Natural killer cell (primary cell): ENCODE measurements around the gene CCIN. TPM values are rescaled to one million over a fixed set of nuclear protein-coding genes. Genes with fewer than 3 reads are reported as not detected.

ENCODE experiments used
- ATAC-seq, 3 donors: fragments of 150-1000 bp in 2 of 3; fragments of 200-7000 bp in 1 of 3; cut with Tn5 transposase; 1 replicate in 1 of 3; 2 replicates in 2 of 3; pipeline ENCODE4 v1.10.0; 2021; ENCODE audit warnings: mild to moderate bottlenecking in 2 of 3, moderate library complexity in 2 of 3
- DNase-seq, 2 donors: peaks; one replicate each; pipeline versions ENCODE4 v3.0.0 to v3.0.0-alpha.2; 2013 to 2021; ENCODE audit warnings: mixed read lengths in 1 of 2
- H3K27ac ChIP-seq: one replicate; pipeline ENCODE4 v1.5.1; 2013; ENCODE audit warnings: mild to moderate bottlenecking, low read length
- H3K27me3 ChIP-seq: one replicate; pipeline ENCODE4 v1.6.1; 2013; ENCODE audit warnings: low read length; ENCODE audit not compliant: control insufficient read depth, insufficient read depth
- H3K36me3 ChIP-seq: one replicate; pipeline ENCODE4 v1.6.1; 2013; ENCODE audit warnings: low read length; ENCODE audit not compliant: control insufficient read depth, insufficient read depth
- H3K4me1 ChIP-seq: one replicate; pipeline ENCODE4 v1.6.1; 2013; ENCODE audit warnings: low read length; ENCODE audit not compliant: control insufficient read depth, insufficient read depth
- H3K4me3 ChIP-seq: one replicate; pipeline ENCODE4 v1.5.1; 2013; ENCODE audit warnings: low read length
- H3K9me3 ChIP-seq: one replicate; pipeline ENCODE4 v1.6.1; 2013; ENCODE audit warnings: low read length; ENCODE audit not compliant: control insufficient read depth, insufficient read depth
- H3K27ac Mint-ChIP-seq, 2 donors: one replicate each; pipeline ENCODE4 v1.8.0; 2022; ENCODE audit warnings: mild to moderate bottlenecking in 2 of 2, mixed read lengths in 2 of 2, moderate library complexity in 1 of 2
- H3K27me3 Mint-ChIP-seq, 2 donors: one replicate each; pipeline ENCODE4 v1.8.0; 2022; ENCODE audit warnings: low read depth in 2 of 2, mixed read lengths in 2 of 2
- H3K36me3 Mint-ChIP-seq: one replicate; pipeline ENCODE4 v1.8.0; 2022; ENCODE audit warnings: mixed read lengths
- H3K4me1 Mint-ChIP-seq, 2 donors: one replicate each; pipeline ENCODE4 v1.8.0; 2022; ENCODE audit warnings: mixed read lengths in 2 of 2
- H3K4me3 Mint-ChIP-seq: one replicate; pipeline ENCODE4 v1.8.0; 2022; ENCODE audit warnings: mild to moderate bottlenecking, moderate library complexity, mixed read lengths
- H3K9me3 Mint-ChIP-seq, 2 donors: one replicate each; pipeline ENCODE4 v1.8.0; 2022; ENCODE audit warnings: mixed read lengths in 2 of 2
- CTCF ChIP-seq: fragments of 200-600 bp; IDR thresholded peaks from one replicate; pipeline ENCODE4 v1.8.0; 2022; ENCODE audit warnings: antibody characterized with exemption
- WGBS: methylation state at CpG from one replicate; pipeline ENCODE4 v1.1.7; 2013; ENCODE audit warnings: missing lambda C conversion rate; ENCODE audit not compliant: insufficient coverage; 5-methylcytosine and 5-hydroxymethylcytosine counted together
- intact Hi-C: fragments of 100-400 bp; cut with micrococcal nuclease; formaldehyde crosslinking; loops from one replicate; pipeline ENCODE4 v1.14.2; 2022
- total RNA-seq, 4 donors: library from RNA; stranded (reverse); fragments of 120-200 nt in 1 of 4; gene quantifications; one replicate each; pipeline versions ENCODE4 v1.2.3 to v1.2.4, GENCODE V29; 2013 to 2022

The CCIN gene
- total RNA-seq, 3 donors from 2014 or later (not counting 1 experiment from before 2014, with no cell fraction given) = 2.0 to 2.8 (median 2.0) TPM

- TF ChIP-seq CTCF = no peak
- H3K4me3 Mint-ChIP-seq = no peak overlapping the region
- intact Hi-C loops = no loop called here
- H3K27me3 ChIP-seq = no peaks in the 10 kb centered on the region
- peaks cover 6% of the 10 kb centered on the region for H3K4me1 ChIP-seq
- peak overlapping the region; percentile 30 to 62 for H3K27ac Mint-ChIP-seq
- no peaks in the 10 kb centered on the region for H3K9me3 ChIP-seq
- no peaks in the 10 kb centered on the region for H3K9me3 Mint-ChIP-seq
- ATAC-seq (no peak), DNase-seq (no peak)
- H3K36me3 ChIP-seq = peaks cover 63% of the 10 kb centered on the region
- H3K36me3 Mint-ChIP-seq = no peaks in the 10 kb centered on the region
- H3K27me3 Mint-ChIP-seq = no peaks in the 10 kb centered on the region
- no peak overlapping the region for H3K4me3 ChIP-seq
- H3K27ac ChIP-seq = no peak overlapping the region
- 75% methylated on average over 4 of the region's 4 CpGs for WGBS
- H3K4me1 Mint-ChIP-seq = peaks cover 52 to 61% of the 10 kb centered on the region in 2 donors
Measured at GRCh38 chr9:36213387-36213786, 44.2 kb downstream of the CCIN start.

- Mint-ChIP-seq H3K4me1 (peaks cover 52 to 61% of the 10 kb centered on the region in 2 donors), H3K4me3 (no peak overlapping the region), H3K27me3 (no peaks in the 10 kb centered on the region), H3K27ac (peak overlapping the region; percentile 30 to 62), H3K36me3 (no peaks in the 10 kb centered on the region), H3K9me3 (no peaks in the 10 kb centered on the region)
- Histone ChIP-seq H3K9me3 (no peaks in the 10 kb centered on the region), H3K4me1 (peaks cover 3% of the 10 kb centered on the region), H3K27ac (no peak overlapping the region), H3K27me3 (no peaks in the 10 kb centered on the region), H3K4me3 (no peak overlapping the region), H3K36me3 (peaks cover 60% of the 10 kb centered on the region)
- ATAC-seq (no peak), DNase-seq (no peak)
- no peak for TF ChIP-seq CTCF
- intact Hi-C loops = no loop called here
- 89% methylated on average over 4 of the region's 4 CpGs for WGBS
Measured at GRCh38 chr9:36213989-36214388, 44.8 kb downstream of the CCIN start.

GRCh38 chr9:36214571-36214970 lies 45.4 kb downstream of the CCIN start:
- Mint-ChIP-seq H3K4me3 (no peak overlapping the region), H3K27ac (peak overlapping the region in 1 of 2 donors; percentile 43)
- H3K27ac ChIP-seq = no peak overlapping the region

More at GRCh38 chr9:36214571-36214970, 45.4 kb downstream of the CCIN start:
- peaks cover 3% of the 10 kb centered on the region for H3K4me1 ChIP-seq
- H3K9me3 ChIP-seq = no peaks in the 10 kb centered on the region
- Mint-ChIP-seq H3K4me1 (peaks cover 51 to 60% of the 10 kb centered on the region in 2 donors), H3K27me3 (no peaks in the 10 kb centered on the region), H3K9me3 (no peaks in the 10 kb centered on the region), H3K36me3 (no peaks in the 10 kb centered on the region)
- ATAC-seq (no peak), DNase-seq (no peak)
- H3K27me3 ChIP-seq = no peaks in the 10 kb centered on the region
- no peak for TF ChIP-seq CTCF
- no peak overlapping the region for H3K4me3 ChIP-seq
- peaks cover 60% of the 10 kb centered on the region for H3K36me3 ChIP-seq
- intact Hi-C loops = no loop called here
